GM19452 (cell line): ENCODE results near the gene PRKD3.
A peak's percentile ranks its signal among the peaks of the same experiment; 100 is the strongest.
"Not testable (repeated sequence)": the region's sequence is repeated elsewhere in the genome, so short reads cannot be mapped to it uniquely, and the experiment has no call there.

Experiments used
- ATAC-seq: cut with Tn5 transposase; IDR thresholded peaks from one replicate; pipeline ENCODE4 v1.9.1; 2021; ENCODE audit not compliant: unreplicated experiment

PRKD3 gene

GRCh38 chr2:37317746-37318145 lies 6.9 kb downstream of the PRKD3 start:
- peak; percentile 8 for ATAC-seq

- ATAC-seq, result no peak
These were observed 8.5 kb downstream of the PRKD3 start for GRCh38 chr2:37316181-37316580.

DNA sequence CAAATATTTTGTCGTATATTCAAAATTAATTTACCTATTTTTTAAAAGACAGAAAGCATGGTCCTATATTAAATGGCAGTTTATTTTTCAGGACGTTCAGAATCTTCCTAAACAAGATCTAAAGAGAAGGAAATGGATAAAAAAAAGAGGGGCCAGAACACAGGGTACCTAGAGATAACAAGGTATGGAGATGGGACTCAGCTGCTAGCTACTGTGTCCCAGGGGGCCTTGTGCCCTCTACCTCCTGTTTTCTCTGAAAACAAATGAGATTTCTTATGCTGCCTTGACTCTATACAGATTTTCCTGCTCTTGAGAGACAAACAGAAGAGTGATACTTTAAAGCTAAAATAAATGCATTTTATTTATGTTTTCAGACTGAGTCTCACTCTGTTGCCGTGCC lies 9.3 kb downstream of the PRKD3 start:
- no peak for ATAC-seq

- ATAC-seq, result no peak
These were observed 17.1 kb downstream of the PRKD3 start for GRCh38 chr2:37307500-37307899.

GRCh38 chr2:37306024-37306423 lies 18.6 kb downstream of the PRKD3 start:
- ATAC-seq, result no peak

GRCh38 chr2:37302701-37303252 lies 21.9 kb downstream of the PRKD3 start:
- ATAC-seq, result no peak

DNA sequence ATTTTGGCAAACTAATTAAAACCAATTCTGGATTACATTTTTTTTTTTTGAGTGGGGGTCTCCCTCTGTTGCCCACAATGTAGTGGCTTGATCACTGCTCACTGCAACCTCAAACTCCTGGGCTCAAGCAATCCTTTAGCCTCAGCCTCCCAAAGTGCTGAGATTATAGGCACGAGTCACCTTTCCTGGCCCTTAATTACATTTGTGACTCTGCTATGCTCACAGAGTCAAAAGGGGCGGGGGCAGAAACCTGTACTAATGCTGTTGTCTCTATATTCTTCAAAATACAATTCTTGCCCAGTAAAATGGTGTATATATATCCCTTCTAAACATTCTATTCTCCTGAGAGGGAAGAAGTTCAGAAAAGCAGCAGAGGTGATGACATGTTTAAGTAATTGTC lies 23.2 kb downstream of the PRKD3 start:
- no peak for ATAC-seq

GRCh38 chr2:37300578-37300977 lies 24.1 kb downstream of the PRKD3 start:
- ATAC-seq, result no peak

DNA sequence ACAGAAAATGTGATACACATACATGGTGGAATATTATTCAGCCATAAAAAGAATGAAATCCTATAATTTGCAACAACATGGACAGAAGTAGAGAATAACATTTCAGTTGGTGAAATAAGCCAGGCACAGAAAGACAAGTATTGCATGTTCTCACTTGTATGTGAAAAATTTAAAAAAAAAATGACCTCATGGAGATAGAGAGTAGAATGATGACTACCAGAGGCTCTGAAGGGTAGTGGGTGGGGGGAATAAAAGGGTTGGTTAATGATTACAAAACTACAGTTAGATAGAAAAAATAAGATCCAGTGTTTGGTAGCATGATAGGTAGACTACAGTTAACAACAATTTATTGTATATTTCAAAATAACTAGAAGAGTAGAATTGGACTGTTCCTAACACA lies 24.5 kb downstream of the PRKD3 start:
- no peak for ATAC-seq

DNA sequence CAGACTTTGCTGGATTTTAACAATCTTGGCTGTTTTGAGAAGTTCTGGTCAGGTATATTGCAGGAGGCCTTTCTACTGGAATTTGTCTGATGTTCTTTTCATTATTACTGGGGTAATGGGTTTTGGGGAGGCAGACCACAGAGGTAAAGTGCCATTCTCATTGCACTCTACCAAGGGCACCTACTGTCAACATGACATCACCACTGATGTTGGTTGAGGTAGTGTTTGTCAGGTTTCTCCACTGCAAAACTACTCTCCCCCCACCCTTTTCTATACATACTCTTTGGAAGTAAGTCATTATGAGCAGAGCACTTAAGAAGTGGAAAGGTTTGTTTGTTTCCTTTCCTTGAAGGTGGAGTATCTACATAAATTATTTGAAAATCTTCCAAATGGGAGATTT lies 27.0 kb downstream of the PRKD3 start:
- no peak for ATAC-seq

DNA sequence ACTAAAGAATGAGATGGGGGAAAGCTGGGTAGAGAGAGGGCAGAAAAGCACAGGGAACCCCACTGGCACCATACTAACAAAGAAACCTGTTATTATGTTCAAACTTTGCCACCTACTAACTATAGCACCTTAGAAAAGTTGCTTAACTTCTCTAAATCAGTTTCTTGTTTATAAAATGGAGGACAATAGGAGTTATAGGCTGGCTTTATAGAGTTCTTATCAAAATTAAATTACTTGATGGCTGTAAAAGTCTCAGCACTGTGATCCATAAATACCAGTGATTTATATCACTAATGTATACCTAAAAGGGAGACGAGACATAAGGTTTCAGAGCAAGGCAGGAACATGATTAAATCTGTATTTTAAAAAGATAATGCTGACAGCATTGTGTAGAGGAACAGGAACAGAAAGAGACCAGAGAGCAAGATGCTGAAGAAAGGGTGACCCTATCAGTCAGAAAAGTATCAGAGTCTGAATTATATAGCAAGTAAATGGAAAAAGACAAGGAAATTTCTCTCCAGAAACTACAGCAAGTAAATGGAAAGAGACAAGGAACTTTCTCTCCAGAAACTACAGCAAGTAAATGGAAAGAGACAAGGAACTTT lies 29.1 kb downstream of the PRKD3 start:
- ATAC-seq, result no peak

DNA sequence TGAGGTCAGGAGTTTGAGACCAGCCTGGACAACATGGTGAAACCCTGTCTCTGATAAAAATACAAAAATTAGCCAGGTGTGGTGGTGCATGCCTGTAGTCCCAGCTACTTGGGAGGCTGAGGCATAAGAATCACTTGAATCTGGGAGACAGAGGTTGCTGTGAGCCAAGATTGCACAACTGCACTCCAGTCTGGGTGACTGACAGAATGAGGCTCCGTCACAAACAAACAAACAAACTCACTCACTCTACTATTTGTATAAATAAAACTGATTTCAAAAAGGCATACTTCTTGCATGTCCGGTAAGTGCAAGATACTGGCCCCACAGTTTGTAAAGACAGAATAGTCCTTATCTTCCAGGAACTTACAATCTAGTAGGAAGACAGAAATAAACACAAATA lies 29.8 kb downstream of the PRKD3 start:
- not testable (repeated sequence) for ATAC-seq

DNA sequence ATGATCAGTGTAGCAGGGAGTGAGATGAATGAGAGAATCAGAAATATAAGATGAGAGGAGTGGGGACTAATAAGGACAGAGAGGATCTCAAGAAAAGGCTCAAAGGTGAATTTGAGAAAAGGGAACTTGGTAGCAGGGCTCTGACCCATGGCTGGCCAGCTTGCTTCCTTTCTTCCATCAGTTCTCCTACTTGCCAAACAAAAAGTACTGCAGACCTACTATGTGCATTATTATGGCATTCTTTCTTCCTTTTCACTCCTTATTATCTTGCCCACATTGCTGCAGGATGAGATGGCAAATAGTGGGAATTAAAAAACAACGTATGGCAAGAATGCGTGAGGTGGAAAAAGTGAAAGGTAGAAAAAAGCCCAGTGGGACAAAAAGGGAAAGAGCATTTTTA lies 33.0 kb downstream of the PRKD3 start:
- ATAC-seq, result no peak

- no peak for ATAC-seq
These were observed 36.7 kb downstream of the PRKD3 start for GRCh38 chr2:37287966-37288365.

DNA sequence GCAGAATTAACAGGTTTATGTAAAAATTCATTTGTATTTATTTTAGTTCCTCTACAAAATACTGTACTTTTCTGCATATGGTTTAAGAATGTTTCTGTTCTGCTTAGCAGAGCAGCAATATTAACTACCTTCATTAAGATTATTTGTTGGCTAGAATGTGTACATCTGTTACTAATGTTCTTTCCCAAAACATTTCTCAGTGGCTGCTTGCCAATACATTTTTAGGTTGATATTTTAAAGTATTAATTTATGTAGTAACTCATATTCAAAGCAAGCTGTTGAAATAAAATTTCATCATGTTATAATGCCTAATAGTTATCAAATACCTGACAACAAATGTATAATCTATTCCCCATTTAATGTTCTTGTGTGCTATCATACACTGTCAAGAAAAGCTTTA lies 40.3 kb downstream of the PRKD3 start:
- ATAC-seq, result no peak

DNA sequence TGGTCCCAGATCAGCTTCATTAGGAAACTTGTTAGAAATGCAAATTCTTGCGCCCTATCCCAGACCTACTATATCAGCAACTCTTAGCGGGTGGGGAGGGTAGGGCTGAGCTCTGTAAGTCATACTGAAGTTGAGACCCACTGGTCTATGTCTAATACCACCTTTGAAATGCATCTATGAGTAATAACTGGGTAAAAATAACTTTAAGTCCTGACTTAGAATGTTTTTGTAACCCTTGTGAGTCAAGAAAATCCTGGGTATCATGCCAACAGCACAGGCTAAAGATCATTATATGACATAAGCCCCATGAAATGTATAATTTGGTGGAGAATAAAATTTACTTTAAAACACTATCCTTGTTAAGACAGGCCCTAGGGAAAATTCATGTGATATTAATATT lies 41.4 kb downstream of the PRKD3 start:
- no peak for ATAC-seq

DNA sequence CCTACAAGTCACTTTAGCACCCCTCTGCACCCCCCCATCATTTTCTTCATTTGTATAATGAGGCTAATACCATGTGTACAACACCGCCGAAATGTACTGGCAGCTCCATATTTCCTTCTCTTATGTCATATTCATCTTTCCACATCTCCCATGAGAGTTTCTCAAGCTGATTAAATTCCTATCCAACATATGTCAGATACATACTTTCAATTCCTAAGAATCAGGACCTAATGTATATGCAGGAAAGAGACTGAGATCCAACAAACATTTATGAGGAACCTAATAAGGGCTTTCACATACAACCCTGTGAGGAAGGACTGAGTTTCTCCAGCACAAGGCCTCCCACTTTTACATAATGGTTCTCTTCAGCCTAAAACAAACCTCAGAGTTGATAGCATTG lies 41.9 kb downstream of the PRKD3 start:
- ATAC-seq, result no peak

DNA sequence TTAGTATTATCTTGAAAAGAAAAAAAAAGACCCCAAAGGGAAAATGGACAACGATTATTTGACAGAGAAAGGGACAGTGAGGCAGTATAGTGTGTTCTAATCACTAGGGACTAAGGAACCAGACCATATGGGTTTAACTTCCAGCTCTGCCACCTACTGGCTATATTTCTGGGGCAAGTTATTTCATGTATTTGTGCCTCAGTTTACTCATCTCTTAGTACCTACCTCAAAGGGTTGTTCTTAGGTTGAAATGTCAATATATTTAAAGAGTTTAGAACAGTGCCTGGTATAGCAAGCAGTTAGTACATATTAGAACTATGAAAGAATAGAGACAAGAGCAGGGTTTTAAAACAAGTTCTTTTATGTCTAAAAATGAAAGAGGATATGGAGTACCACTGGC lies 42.7 kb downstream of the PRKD3 start:
- no peak for ATAC-seq

- ATAC-seq, result no peak
These were observed 48.3 kb downstream of the PRKD3 start for GRCh38 chr2:37276291-37276690.
